Measurements from ENCODE around the gene TMEM62. TPM values are rescaled to one million over a fixed set of nuclear protein-coding genes. Genes with fewer than 3 reads are reported as not detected.
A peak's percentile ranks its signal among the peaks of the same experiment; 100 is the strongest.

TMEM62 gene
- total and polyA plus RNA-seq, 7 donors, result 10.2 to 35.2 (median 27.4) TPM

GRCh38 chr15:43111354-43111753, 22.0 kb upstream of the TMEM62 start:
- Histone ChIP-seq H3K27ac (no peak overlapping the region), H3K4me3 (no peak overlapping the region), H3K9me3 (no peaks in the 10 kb centered on the region), H3K4me1 (peaks cover 0 to 7% (median 0%) of the 10 kb centered on the region in 4 donors), H3K36me3 (no peaks in the 10 kb centered on the region), H3K27me3 (no peaks in the 10 kb centered on the region)
- intact Hi-C loops (cut with DNase I), result no loop called here
- TF ChIP-seq POLR2A (IDR thresholded peaks at IDR 0.05), result no peak
- TF ChIP-seq POLR2AphosphoS5 (IDR thresholded peaks at IDR 0.05), result no peak
- no peak for TF ChIP-seq CTCF (IDR thresholded peaks at IDR 0.05)
- no peak for TF ChIP-seq EP300 (IDR thresholded peaks at IDR 0.05)
- WGBS, 2 donors, result 21 to 67% methylated on average over 3 of the region's 3 CpGs
- no peak for DNase-seq

GRCh38 chr15:43118286-43118685, 15.1 kb upstream of the TMEM62 start:
- Histone ChIP-seq H3K4me3 (no peak overlapping the region), H3K27me3 (no peaks in the 10 kb centered on the region), H3K9me3 (no peaks in the 10 kb centered on the region), H3K27ac (peak overlapping the region in 2 of 4 donors; percentile 16 to 45), H3K4me1 (peaks cover 0 to 12% (median 6%) of the 10 kb centered on the region in 4 donors), H3K36me3 (no peaks in the 10 kb centered on the region)
- intact Hi-C loops (cut with DNase I), result no loop called here
- peak in 1 of 4 donors; percentile 29 for TF ChIP-seq POLR2AphosphoS5 (IDR thresholded peaks at IDR 0.05)
- TF ChIP-seq EP300 (IDR thresholded peaks at IDR 0.05), result no peak
- WGBS, 2 donors, result 44 to 61% methylated on average over 1 of the region's 1 CpG
- DNase-seq, result no peak

GRCh38 chr15:43118829-43119228, 14.6 kb upstream of the TMEM62 start:
- WGBS, 2 donors, result 91 to 92% methylated on average over 2 of the region's 2 CpGs
- no peak for TF ChIP-seq EP300 (IDR thresholded peaks at IDR 0.05)
- TF ChIP-seq POLR2A (IDR thresholded peaks at IDR 0.05), result no peak
- TF ChIP-seq CTCF (IDR thresholded peaks at IDR 0.05), result no peak
- no peak for TF ChIP-seq POLR2AphosphoS5 (IDR thresholded peaks at IDR 0.05)
- H3K36me3 ChIP-seq, result no peaks in the 10 kb centered on the region

GRCh38 chr15:43121863-43122262, 11.5 kb upstream of the TMEM62 start:
- WGBS, 2 donors, result 86 to 89% methylated on average over 2 of the region's 2 CpGs
- Histone ChIP-seq H3K4me3 (peak overlapping the region in 2 of 4 donors; percentile 53 to 65), H3K36me3 (no peaks in the 10 kb centered on the region), H3K4me1 (peaks cover 0 to 12% (median 9%) of the 10 kb centered on the region in 4 donors), H3K9me3 (no peaks in the 10 kb centered on the region), H3K27me3 (no peaks in the 10 kb centered on the region), H3K27ac (peak overlapping the region; percentile 82 to 93 (median 90))
- DNase-seq, result no peak
- intact Hi-C loops (cut with DNase I), result no loop called here
- TF ChIP-seq CTCF (IDR thresholded peaks at IDR 0.05), result no peak
- TF ChIP-seq POLR2A (IDR thresholded peaks at IDR 0.05), result no peak

More at GRCh38 chr15:43118829-43119228, 14.6 kb upstream of the TMEM62 start:
- Histone ChIP-seq H3K4me1 (peaks cover 0 to 12% (median 9%) of the 10 kb centered on the region in 4 donors), H3K27me3 (no peaks in the 10 kb centered on the region), H3K9me3 (no peaks in the 10 kb centered on the region), H3K4me3 (no peak overlapping the region), H3K27ac (peak overlapping the region in 2 of 4 donors; percentile 16 to 45)
- intact Hi-C loops (cut with DNase I), result no loop called here
- no peak for DNase-seq

GRCh38 chr15:43125100-43125661, 8.2 kb upstream of the TMEM62 start:
- no peaks in the 10 kb centered on the region for H3K9me3 ChIP-seq
- no peaks in the 10 kb centered on the region for H3K36me3 ChIP-seq
- 32 to 69% methylated on average over 3 of the region's 3 CpGs for WGBS, 2 donors
- DNase-seq, result no peak
- TF ChIP-seq POLR2AphosphoS5 (IDR thresholded peaks at IDR 0.05), result no peak
- TF ChIP-seq CTCF (IDR thresholded peaks at IDR 0.05), result no peak
- no peak for TF ChIP-seq POLR2A (IDR thresholded peaks at IDR 0.05)
- no peak for TF ChIP-seq EP300 (IDR thresholded peaks at IDR 0.05)
- peaks cover 0 to 7% (median 6%) of the 10 kb centered on the region in 4 donors for H3K4me1 ChIP-seq
- intact Hi-C loops (cut with DNase I), result no loop called here
- no peak overlapping the region for H3K4me3 ChIP-seq
- no peak overlapping the region for H3K27ac ChIP-seq
- H3K27me3 ChIP-seq, result no peaks in the 10 kb centered on the region
